C4-2B (cell line): Measurements from ENCODE around the gene HIVEP3.

ENCODE experiments used
- H3K27ac ChIP-seq: fragments of 450-650 bp; 2 replicates; pipeline ENCODE4 v1.5.1; 2017
- ZFX ChIP-seq: fragments of 450-650 bp; IDR thresholded peaks from 2 replicates; pipeline ENCODE4 v1.6.1; 2017
- TF ChIP-seq, protein P1 (sequence below): fragments of 450-650 bp; conservative IDR thresholded peaks from 2 replicates; pipeline ENCODE4 v1.5.1; 2017; ENCODE audit warnings: mild to moderate bottlenecking

HIVEP3 gene

DNA sequence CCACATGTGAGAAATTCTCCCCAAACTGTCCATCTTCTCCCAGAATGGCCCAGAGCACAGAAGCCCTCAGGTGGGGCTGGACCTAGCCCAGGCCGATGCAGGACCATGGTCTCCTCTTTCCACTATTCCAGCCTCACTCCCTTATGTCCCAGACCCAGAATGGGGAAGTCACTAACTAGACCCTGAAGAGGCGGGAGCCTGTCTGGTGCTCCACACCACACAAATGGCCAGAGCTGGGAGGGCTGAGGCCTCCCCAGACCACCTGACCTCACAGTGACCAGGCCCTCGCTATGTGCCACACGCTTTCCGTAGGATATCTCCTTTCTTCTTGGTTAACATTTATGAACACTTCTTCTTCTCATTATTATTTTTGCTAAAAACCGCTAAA is 379.3 kb downstream of the HIVEP3 start:
- TF ChIP-seq, protein P1, sequence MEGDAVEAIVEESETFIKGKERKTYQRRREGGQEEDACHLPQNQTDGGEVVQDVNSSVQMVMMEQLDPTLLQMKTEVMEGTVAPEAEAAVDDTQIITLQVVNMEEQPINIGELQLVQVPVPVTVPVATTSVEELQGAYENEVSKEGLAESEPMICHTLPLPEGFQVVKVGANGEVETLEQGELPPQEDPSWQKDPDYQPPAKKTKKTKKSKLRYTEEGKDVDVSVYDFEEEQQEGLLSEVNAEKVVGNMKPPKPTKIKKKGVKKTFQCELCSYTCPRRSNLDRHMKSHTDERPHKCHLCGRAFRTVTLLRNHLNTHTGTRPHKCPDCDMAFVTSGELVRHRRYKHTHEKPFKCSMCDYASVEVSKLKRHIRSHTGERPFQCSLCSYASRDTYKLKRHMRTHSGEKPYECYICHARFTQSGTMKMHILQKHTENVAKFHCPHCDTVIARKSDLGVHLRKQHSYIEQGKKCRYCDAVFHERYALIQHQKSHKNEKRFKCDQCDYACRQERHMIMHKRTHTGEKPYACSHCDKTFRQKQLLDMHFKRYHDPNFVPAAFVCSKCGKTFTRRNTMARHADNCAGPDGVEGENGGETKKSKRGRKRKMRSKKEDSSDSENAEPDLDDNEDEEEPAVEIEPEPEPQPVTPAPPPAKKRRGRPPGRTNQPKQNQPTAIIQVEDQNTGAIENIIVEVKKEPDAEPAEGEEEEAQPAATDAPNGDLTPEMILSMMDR = no peak
- TF ChIP-seq ZFX = no peak
- H3K27ac ChIP-seq = no peak overlapping the region

DNA sequence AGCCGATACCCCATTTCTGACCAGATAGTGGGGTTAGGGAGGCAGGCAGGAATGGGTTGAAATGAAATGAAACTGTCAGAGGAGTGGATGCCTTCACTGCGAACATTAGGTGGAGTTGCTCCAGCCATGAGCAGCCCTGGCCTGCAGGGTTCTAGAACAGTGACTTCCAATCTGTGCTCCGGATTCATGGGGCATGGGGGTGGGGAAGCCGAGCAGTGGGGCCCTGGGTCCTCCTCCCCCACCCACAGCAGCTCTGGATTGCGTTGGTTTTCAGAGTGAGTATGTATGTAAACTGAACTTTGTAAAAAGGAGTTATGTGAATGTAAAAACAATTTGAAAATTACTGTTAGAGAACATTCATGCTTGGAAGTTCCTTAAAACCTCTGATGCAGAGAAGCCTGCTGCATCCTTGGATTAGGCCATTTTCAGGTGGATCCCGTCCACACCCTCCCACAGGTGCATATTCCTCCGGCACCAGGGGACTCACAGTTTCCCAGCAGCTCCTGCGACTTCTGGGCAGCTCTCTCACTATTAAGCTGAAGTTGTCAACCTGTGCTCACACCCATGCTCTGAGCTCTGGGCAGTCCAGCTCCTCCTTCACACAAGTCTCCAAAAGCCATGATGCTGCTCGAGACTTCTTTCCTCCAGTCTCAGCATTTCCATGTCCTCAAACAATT is 379.8 kb downstream of the HIVEP3 start:
- no peak overlapping the region for H3K27ac ChIP-seq
- no peak for TF ChIP-seq ZFX
- TF ChIP-seq, protein P1 = no peak

DNA sequence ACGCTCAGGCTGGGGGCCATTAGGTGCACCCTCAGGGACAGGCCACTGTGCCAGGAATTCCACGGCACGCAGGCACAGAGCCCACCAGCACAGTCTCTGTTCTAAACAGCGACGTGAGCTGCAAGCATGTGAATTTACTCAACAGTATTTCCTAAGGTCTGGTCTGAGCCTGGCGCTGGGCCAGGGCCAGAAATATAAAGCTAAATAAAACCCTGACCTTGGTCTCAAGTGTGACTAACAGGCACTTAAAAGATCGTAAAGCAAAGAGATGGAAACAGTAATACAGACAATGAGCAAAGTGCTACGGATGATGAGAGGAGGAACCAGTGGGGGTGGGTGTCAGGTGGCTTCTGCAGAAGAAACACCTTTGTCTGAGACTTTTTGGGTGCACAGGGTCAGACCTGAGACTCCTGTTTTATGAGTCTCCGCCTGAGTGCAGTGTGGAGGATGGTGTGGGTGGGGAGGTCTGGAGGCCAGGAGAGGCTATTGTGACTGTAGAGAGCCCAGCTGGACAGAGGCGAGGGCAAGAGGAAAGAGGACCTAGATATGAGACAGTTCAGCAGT is 380.9 kb downstream of the HIVEP3 start:
- no peak overlapping the region for H3K27ac ChIP-seq
- TF ChIP-seq, protein P1 = no peak
- no peak for TF ChIP-seq ZFX

DNA sequence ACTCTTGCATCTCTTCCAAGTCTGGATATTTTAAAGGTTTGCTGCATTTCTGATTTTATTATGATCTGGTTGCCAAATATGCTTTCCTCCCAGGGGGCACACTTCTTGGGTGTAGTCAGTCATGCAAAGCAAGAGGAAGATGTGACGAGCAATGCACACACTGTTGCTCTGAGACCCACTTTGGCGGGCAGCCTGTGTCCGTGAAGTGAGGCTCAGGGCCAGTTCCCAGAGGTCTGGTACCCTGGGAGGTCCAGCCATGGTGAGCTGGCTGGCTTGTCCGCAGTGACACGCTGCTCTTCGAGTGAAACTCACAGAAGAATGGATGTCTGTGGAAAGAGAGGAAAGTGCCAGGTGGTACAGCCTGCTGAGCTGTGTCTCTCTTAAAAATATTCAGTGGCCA is 381.5 kb downstream of the HIVEP3 start:
- TF ChIP-seq, protein P1 = no peak
- no peak for TF ChIP-seq ZFX
- no peak overlapping the region for H3K27ac ChIP-seq

DNA sequence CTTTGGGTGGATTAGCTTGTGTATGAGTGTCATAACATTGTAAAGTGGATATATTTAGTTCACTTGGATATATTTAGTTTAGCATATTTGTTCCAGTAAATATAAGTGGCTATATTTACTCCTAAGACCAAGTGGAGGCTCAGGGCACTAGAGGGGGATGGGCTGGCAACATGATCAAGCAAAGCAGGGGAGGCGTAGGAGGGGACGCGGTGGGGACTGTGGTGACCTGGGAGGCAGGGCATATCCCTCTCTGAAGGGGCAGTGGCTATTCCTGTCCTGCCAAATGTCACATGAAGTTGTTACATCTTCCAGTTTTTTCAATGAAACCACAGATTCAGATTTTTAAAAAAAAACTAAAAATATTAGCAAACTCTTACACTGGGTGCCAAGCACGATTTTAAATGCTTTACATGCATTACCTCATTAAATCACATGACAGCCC is 382.3 kb downstream of the HIVEP3 start:
- H3K27ac ChIP-seq = no peak overlapping the region
- TF ChIP-seq, protein P1 = no peak
- TF ChIP-seq ZFX = no peak

DNA sequence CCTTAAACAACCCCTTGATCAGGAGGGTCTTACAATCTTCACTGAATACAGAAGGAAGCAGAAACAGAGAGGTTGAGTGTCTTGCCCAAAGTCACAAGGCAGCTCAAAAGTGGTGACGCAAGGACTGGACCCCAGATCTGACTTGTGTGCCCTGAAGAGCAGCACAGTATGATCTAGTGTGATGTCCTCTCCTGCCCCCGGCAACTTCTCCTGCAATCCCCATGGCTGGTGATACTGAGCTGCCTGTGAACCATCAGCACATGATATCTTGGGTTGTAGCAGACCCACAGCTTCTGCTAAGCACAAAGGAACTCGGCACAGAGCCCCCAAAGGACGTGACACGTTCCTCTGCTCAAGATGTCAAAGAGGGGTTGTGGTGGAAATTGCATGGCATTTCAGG is 383.0 kb downstream of the HIVEP3 start:
- H3K27ac ChIP-seq = no peak overlapping the region
- TF ChIP-seq ZFX = no peak
- TF ChIP-seq, protein P1 = no peak

DNA sequence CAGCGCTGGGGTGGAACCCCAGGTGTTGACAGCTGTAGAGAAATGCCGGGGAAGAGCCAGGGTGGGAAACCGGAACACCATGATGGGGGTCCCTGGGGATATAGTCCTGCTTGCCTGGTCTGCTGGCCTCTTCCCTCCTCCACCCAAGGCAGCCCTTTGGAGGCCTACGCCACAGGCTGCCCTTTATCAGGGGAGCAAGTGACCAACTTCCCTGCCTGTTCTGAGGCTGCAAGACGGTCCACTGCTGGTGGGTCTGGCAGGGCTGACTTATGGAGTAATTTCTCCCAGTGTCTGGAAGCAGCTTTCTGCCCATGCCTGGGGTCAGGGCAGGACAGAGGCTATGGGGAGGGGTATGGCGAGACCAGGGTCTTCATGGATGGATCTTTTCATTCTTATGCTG is 383.4 kb downstream of the HIVEP3 start:
- TF ChIP-seq, protein P1 = no peak
- no peak for TF ChIP-seq ZFX

More for the DNA sequence above, 383.4 kb downstream of the HIVEP3 start:
- H3K27ac ChIP-seq = no peak overlapping the region
